Stimulated activated CD4-positive, alpha-beta T cell treated with anti-CD3 and anti-CD28 coated beads, TNF-alpha, amount 100 ng/mL, for 1 hour (primary cell): ENCODE results near the gene SNX6.
"Not testable (repeated sequence)": the region's sequence is repeated elsewhere in the genome, so short reads cannot be mapped to it uniquely, and the experiment has no call there.

Experiments used
- DNase-seq, 3 donors: peaks; one replicate each; pipeline ENCODE4 v3.0.0-alpha.2; 2020; ENCODE audit warnings: low read depth in 3 of 3, low spot score in 1 of 3

SNX6 gene

GRCh38 chr14:34527591-34527990, 102.4 kb downstream of the SNX6 start:
- DNase-seq: no peak

- DNase-seq: not testable (repeated sequence)
Measured at GRCh38 chr14:34524216-34524615, 105.7 kb downstream of the SNX6 start.

- no peak for DNase-seq
Measured at GRCh38 chr14:34522496-34522895, 107.5 kb downstream of the SNX6 start.

GRCh38 chr14:34521071-34521470, 108.9 kb downstream of the SNX6 start:
- DNase-seq: not testable (repeated sequence)

GRCh38 chr14:34520304-34520970, 109.5 kb downstream of the SNX6 start:
- DNase-seq: not testable (repeated sequence)
